GM12891 (cell line): ENCODE data around the gene MAN2A2.

Source experiments
- PAX5 ChIP-seq: IDR thresholded peaks from 2 replicates; pipeline ENCODE4 v1.6.1; 2011; ENCODE audit warnings: low read length, moderate library complexity, mild to moderate bottlenecking; ENCODE audit not compliant: insufficient read depth, severe bottlenecking
- POLR2A ChIP-seq: IDR thresholded peaks from 2 replicates; pipeline ENCODE4 v1.6.1; 2011; ENCODE audit warnings: low read depth, low read length, control low read depth
- POLR2AphosphoS5 ChIP-seq: IDR thresholded peaks from 2 replicates; pipeline ENCODE4 v1.6.1; 2011; ENCODE audit warnings: low read depth, low read length, control low read depth
- POU2F2 ChIP-seq: IDR thresholded peaks from 2 replicates; pipeline ENCODE4 v1.6.1; 2011; ENCODE audit warnings: low read depth, mild to moderate bottlenecking, control low read depth, low read length, moderate library complexity
- TAF1 ChIP-seq: IDR thresholded peaks from 2 replicates; pipeline ENCODE4 v1.6.1; 2011; ENCODE audit warnings: low read depth, low read length, control low read depth

- no peak for TF ChIP-seq TAF1
- TF ChIP-seq POLR2A = 0 out of 2 replicates have a peak, but pooled peaks have one; percentile 23
- TF ChIP-seq POLR2AphosphoS5 = no peak
- TF ChIP-seq POU2F2 = no peak
- TF ChIP-seq PAX5 = no peak
These were observed 63.2 kb downstream of the MAN2A2 start for GRCh38 chr15:90966262-90966661.
